Hippocampal formation (tissue), 2 donors: Measurements from ENCODE around the gene BDKRB2.

Experiments used
- DNase-seq, 2 donors: peaks; one replicate each; lab custom pipeline; 2025; lab: John Stamatoyannopoulos, UW

BDKRB2 gene

GRCh38 chr14:96204151-96205058, at the start of gene BDKRB2:
BDKRB2 (plus strand) TSS chr14:96204839; CDS start chr14:96237108, 32,269 bp downstream.
- DNase-seq, result peak in 1 of 2 donors; percentile 35

- DNase-seq, result no peak
These were observed 49.7 kb upstream of the BDKRB2 start for GRCh38 chr14:96154900-96155299.

GRCh38 chr14:96156804-96157760, 47.6 kb upstream of the BDKRB2 start:
- no peak for DNase-seq

- no peak for DNase-seq
These were observed 45.9 kb upstream of the BDKRB2 start for GRCh38 chr14:96158735-96159134.

GRCh38 chr14:96160076-96160912, 44.3 kb upstream of the BDKRB2 start:
- DNase-seq, result no peak

- no peak for DNase-seq
These were observed 43.7 kb upstream of the BDKRB2 start for GRCh38 chr14:96160913-96161310.

GRCh38 chr14:96161636-96162035, 43.0 kb upstream of the BDKRB2 start:
- no peak for DNase-seq

- DNase-seq, result no peak
These were observed 42.4 kb upstream of the BDKRB2 start for GRCh38 chr14:96162265-96162664.

GRCh38 chr14:96162741-96163140, 41.9 kb upstream of the BDKRB2 start:
- no peak for DNase-seq

- no peak for DNase-seq
These were observed 39.7 kb upstream of the BDKRB2 start for GRCh38 chr14:96164861-96165490.

- DNase-seq, result no peak
These were observed 38.9 kb upstream of the BDKRB2 start for GRCh38 chr14:96165493-96166436.

- no peak for DNase-seq
These were observed 38.0 kb upstream of the BDKRB2 start for GRCh38 chr14:96166461-96167223.

- DNase-seq, result no peak
These were observed 37.2 kb upstream of the BDKRB2 start for GRCh38 chr14:96167224-96168148.

- DNase-seq, result no peak
These were observed 36.1 kb upstream of the BDKRB2 start for GRCh38 chr14:96168581-96168980.

GRCh38 chr14:96170961-96171592, 33.6 kb upstream of the BDKRB2 start:
- no peak for DNase-seq

GRCh38 chr14:96173636-96174475, 30.8 kb upstream of the BDKRB2 start:
- DNase-seq, result no peak

GRCh38 chr14:96176275-96176674, 28.4 kb upstream of the BDKRB2 start:
- DNase-seq, result no peak
